ENCODE results near the gene CCL25.

DNA sequence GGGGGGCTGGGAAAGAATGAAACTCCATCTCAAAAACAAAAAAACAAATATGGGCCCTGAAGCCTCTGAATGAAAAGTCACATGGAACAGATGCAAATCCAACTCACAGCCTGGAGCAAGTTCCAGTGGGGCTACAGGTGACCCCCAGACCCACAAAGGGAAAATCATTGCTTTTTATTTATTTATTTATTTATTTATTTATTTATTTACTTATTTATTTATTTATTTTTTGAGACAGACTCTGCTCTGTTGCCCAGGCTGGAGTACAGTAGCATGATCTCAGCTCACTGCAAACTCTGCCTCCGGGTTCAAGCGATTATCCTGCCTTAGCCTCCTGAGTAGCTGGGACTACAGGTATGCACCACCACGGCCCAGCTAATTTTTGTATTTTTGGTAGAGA is 13.3 kb upstream of the CCL25 start:
- TF ChIP-seq, protein P1, sequence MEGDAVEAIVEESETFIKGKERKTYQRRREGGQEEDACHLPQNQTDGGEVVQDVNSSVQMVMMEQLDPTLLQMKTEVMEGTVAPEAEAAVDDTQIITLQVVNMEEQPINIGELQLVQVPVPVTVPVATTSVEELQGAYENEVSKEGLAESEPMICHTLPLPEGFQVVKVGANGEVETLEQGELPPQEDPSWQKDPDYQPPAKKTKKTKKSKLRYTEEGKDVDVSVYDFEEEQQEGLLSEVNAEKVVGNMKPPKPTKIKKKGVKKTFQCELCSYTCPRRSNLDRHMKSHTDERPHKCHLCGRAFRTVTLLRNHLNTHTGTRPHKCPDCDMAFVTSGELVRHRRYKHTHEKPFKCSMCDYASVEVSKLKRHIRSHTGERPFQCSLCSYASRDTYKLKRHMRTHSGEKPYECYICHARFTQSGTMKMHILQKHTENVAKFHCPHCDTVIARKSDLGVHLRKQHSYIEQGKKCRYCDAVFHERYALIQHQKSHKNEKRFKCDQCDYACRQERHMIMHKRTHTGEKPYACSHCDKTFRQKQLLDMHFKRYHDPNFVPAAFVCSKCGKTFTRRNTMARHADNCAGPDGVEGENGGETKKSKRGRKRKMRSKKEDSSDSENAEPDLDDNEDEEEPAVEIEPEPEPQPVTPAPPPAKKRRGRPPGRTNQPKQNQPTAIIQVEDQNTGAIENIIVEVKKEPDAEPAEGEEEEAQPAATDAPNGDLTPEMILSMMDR (IDR thresholded peaks at IDR 0.05), result no peak
- TF ChIP-seq POLR2A (IDR thresholded peaks at IDR 0.05) (no peak), POLR2AphosphoS5 (IDR thresholded peaks at IDR 0.05) (no peak), EP300 (IDR thresholded peaks at IDR 0.05) (no peak)

Measured in stomach (tissue), 4 donors.